ENCODE data around the gene ELANE.
A peak's percentile ranks its signal among the peaks of the same experiment; 100 is the strongest.
"Not testable (repeated sequence)": the region's sequence is repeated elsewhere in the genome, so short reads cannot be mapped to it uniquely, and the experiment has no call there.

The ELANE gene

GRCh38 chr19:843180-843835 lies 8.8 kb upstream of the ELANE start:
- no peak for DNase-seq

GRCh38 chr19:843836-844545 lies 8.1 kb upstream of the ELANE start:
- DNase-seq, result no peak

- DNase-seq, result no peak
Measured at GRCh38 chr19:844546-844971, 7.5 kb upstream of the ELANE start.

- no peak for DNase-seq
Measured at GRCh38 chr19:845707-846521, 6.2 kb upstream of the ELANE start.

GRCh38 chr19:848386-848921 lies 3.6 kb upstream of the ELANE start:
- DNase-seq, result no peak

GRCh38 chr19:849195-849594 lies 2.9 kb upstream of the ELANE start:
- not testable (repeated sequence) for DNase-seq

- DNase-seq, result no peak
Measured at GRCh38 chr19:850221-850978, 1.7 kb upstream of the ELANE start.

- no peak for DNase-seq
Measured at GRCh38 chr19:850979-851335, 1.1 kb upstream of the ELANE start.

GRCh38 chr19:853014-853585 lies 997 bp downstream of the ELANE start:
- DNase-seq, result no peak

- DNase-seq, result not testable (repeated sequence)
Measured at GRCh38 chr19:853614-854220, 1.6 kb downstream of the ELANE start.

- no peak for DNase-seq
Measured at GRCh38 chr19:854549-854948, 2.4 kb downstream of the ELANE start.

- DNase-seq, result no peak
Measured at GRCh38 chr19:855142-855541, 3.0 kb downstream of the ELANE start.

GRCh38 chr19:855566-856120 lies 3.5 kb downstream of the ELANE start:
- DNase-seq, result no peak

GRCh38 chr19:858284-858683 lies 6.2 kb downstream of the ELANE start:
- DNase-seq, result no peak

GRCh38 chr19:858868-859843 lies 7.1 kb downstream of the ELANE start, which contains the start of gene CFD:
Gene CFD (plus strand): TSS chr19:859664. CDS start chr19:859690, 26 bp downstream.
- DNase-seq, result no peak

- DNase-seq, result no peak
Measured at GRCh38 chr19:861141-861755, 9.1 kb downstream of the ELANE start.

GRCh38 chr19:861756-862580 lies 9.9 kb downstream of the ELANE start:
- peak; percentile 63 for DNase-seq

- peak; percentile 70 for DNase-seq
Measured at GRCh38 chr19:862581-863314, 10.6 kb downstream of the ELANE start.

Data from activated T-cell treated with anti-CD3 and anti-CD28 coated beads for 4 hours (primary cell).